Cardiac muscle cell (in vitro differentiated cells and primary cell): ENCODE results near the gene DNAI2. TPM values are rescaled to one million over a fixed set of nuclear protein-coding genes. Genes with fewer than 3 reads are reported as not detected.

Source experiments
- DNase-seq, 2 donors: peaks; one replicate each; pipeline versions ENCODE4 v3.0.0 to v3.0.0-alpha.2; 2010 to 2017; ENCODE audit warnings: low read depth in 1 of 2, low spot score in 1 of 2
- H3K27ac ChIP-seq: fragments of 200-600 bp; sonication (generic); 2 replicates; pipeline ENCODE4 v1.5.1; 2016
- H3K27me3 ChIP-seq: fragments of 200-600 bp; sonication (generic); 2 replicates; pipeline ENCODE4 v1.6.0; 2016; ENCODE audit warnings: control low read depth
- H3K36me3 ChIP-seq: fragments of 200-600 bp; sonication (generic); 2 replicates; pipeline ENCODE4 v1.5.1; 2016; ENCODE audit warnings: control low read depth
- H3K4me1 ChIP-seq: fragments of 200-600 bp; sonication (generic); 2 replicates; pipeline ENCODE4 v1.8.1; 2017; ENCODE audit warnings: low read depth, mild to moderate bottlenecking, mixed run types
- H3K4me3 ChIP-seq: fragments of 200-600 bp; sonication (generic); 2 replicates; pipeline ENCODE4 v1.5.1; 2016; ENCODE audit warnings: mild to moderate bottlenecking
- H3K9me3 ChIP-seq: fragments of 200-600 bp; sonication (generic); 2 replicates; pipeline ENCODE4 v1.5.1; 2017; ENCODE audit warnings: low read depth, mild to moderate bottlenecking, control low read depth
- CTCF ChIP-seq: IDR thresholded peaks from 2 replicates; pipeline ENCODE4 v1.5.1; 2012; ENCODE audit warnings: low read depth, mild to moderate bottlenecking, low read length
- polyA plus RNA-seq: library from polyadenylated mRNA; unstranded; fragments of >200 nt; fragmentation: Nextera tagmentation; extraction: Ambion mirVana; gene quantifications from 2 replicates; pipeline ENCODE4 v1.2.1, GENCODE V29; 2016
- total RNA-seq: library from RNA; depleted of rRNA; stranded (reverse); fragments of >200 nt; gene quantifications from 2 replicates; pipeline ENCODE4 v1.2.3, GENCODE V29; 2016

The DNAI2 gene
- total and polyA plus RNA-seq, 2 experiments from 2014 or later = not detected

DNA sequence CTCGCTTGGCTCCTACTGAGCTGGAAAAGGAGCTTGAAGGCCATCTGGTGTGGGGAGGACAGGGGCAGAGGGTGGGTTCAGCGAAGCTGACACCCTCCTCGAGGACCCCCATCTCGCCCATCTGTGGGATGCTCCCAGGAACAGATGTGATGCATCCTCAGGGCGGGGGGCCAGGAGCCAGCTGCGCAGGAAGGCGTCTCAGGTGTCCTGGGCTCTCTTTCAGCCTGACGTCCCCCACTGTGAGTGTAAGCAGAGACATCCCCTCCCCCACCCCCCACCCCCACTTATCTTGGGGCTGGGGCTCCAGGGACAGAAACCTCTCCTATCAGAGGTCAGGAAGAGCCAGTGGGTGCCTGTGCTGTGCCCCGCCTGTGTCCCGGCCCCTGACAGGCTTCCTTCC is 68.2 kb downstream of the DNAI2 start:
- no peak overlapping the region for H3K27ac ChIP-seq
- no peaks in the 10 kb centered on the region for H3K9me3 ChIP-seq
- H3K4me1 ChIP-seq = no peaks in the 10 kb centered on the region
- no peak overlapping the region for H3K4me3 ChIP-seq
- H3K27me3 ChIP-seq = peaks cover 4% of the 10 kb centered on the region
- DNase-seq = no peak
- H3K36me3 ChIP-seq = no peaks in the 10 kb centered on the region
- TF ChIP-seq CTCF = no peak

GRCh38 chr17:74343121-74343520 is 69.1 kb downstream of the DNAI2 start:
- Histone ChIP-seq H3K4me1 (no peaks in the 10 kb centered on the region), H3K4me3 (no peak overlapping the region), H3K27me3 (peaks cover 7% of the 10 kb centered on the region), H3K9me3 (no peaks in the 10 kb centered on the region), H3K36me3 (no peaks in the 10 kb centered on the region), H3K27ac (no peak overlapping the region)
- DNase-seq = no peak
- no peak for TF ChIP-seq CTCF

DNA sequence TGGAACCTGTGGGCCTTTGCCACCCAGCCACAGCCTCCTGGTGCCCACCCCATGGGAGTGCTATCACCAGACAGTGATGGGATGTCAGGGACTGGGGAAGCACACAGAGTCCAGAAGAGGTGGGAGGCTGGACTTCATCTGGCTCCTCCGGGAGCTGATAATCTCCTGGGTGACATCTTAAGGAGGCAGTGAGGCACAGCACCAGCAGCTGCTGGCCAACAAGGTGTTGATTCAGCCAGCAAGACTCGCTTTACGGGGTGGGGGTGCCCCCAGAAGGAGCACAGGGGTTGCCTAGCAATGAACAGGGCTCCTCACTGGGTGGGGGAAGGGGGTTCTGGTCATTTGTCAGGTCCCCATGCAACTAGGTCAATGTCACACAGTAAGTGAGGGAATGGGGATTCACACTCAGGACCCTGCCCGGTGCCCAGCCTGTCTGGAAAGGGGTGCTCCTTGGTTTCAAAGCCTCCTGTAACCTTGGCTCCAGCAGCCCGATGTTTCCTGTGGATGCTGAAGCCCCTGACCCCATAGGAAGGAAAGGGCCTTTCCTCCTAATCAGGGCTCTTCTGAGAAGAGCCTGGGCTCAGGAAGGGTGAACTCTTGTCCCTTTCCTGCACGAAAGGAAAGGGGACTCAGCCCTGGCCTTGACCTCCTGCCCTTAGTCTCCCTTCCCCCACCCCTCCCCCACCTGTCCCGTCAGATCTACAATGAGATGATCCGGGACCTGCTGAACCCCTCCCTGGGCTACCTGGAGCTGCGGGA is 69.7 kb downstream of the DNAI2 start:
- no peak for TF ChIP-seq CTCF
- no peak for DNase-seq
- H3K27ac ChIP-seq = no peak overlapping the region
- H3K27me3 ChIP-seq = peaks cover 13% of the 10 kb centered on the region
- H3K4me3 ChIP-seq = no peak overlapping the region
- H3K4me1 ChIP-seq = no peaks in the 10 kb centered on the region
- no peaks in the 10 kb centered on the region for H3K9me3 ChIP-seq
- H3K36me3 ChIP-seq = no peaks in the 10 kb centered on the region

DNA sequence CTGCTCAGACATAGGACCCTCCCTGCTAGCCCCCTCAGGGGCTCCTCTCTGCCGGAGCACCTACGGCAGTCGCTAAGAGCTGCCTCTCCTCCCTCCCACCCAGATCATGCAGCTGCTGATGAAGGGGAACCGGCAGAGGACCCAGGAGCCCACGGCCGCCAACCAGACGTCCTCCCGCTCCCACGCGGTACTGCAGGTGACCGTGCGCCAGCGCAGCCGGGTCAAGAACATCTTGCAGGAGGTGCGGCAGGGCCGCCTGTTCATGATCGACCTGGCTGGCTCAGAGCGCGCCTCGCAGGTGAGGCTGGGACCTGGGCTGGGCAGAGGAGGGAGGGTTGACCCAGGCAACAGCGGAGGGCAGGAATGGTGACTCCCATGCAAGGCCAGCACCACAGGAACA is 70.6 kb downstream of the DNAI2 start:
- Histone ChIP-seq H3K4me1 (no peaks in the 10 kb centered on the region), H3K9me3 (no peaks in the 10 kb centered on the region), H3K27me3 (peaks cover 21% of the 10 kb centered on the region), H3K27ac (no peak overlapping the region), H3K36me3 (no peaks in the 10 kb centered on the region), H3K4me3 (no peak overlapping the region)
- DNase-seq = no peak
- no peak for TF ChIP-seq CTCF

DNA sequence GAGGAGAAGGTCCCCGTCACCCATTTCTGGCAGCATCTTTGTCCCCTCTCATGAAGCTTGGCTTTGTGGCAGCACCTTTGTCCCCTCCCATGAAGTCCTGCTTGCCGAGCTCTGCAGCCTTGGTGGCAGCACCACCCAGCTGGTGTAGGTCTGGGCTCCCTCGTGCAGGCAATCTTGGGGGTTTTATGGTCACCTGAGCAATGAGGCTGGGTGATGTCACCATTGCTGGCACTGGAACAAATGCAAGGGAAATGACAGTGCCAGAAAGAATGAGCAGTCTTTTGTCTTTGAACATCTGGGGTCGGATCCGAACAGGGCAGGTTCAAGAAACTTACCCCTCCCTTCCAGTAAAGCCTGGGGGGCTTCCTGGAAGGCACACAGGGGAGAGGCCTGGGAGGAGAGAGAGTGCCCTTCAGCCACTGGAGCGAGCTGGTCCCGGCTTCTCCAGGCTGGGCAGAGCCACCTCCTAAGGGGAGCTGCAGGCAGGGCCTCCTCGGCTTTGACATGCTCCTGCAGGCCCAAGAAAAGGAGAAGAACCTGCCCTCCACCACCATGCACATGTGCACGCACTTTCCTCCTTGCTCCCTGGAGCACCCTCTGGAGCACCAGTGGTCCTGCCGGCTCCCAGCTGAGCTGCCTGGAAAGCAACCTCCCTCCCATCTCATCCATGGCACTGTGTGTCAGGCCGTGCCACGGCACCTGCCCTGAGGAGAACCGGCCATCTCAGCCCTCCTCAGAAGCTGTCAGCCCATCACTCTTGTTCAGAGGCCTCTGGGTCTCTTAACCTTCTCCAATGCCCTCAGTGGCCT is 71.6 kb downstream of the DNAI2 start:
- Histone ChIP-seq H3K4me1 (no peaks in the 10 kb centered on the region), H3K9me3 (no peaks in the 10 kb centered on the region), H3K27ac (no peak overlapping the region), H3K27me3 (peaks cover 28% of the 10 kb centered on the region), H3K4me3 (no peak overlapping the region), H3K36me3 (no peaks in the 10 kb centered on the region)
- DNase-seq = no peak
- TF ChIP-seq CTCF = no peak
